Measurements from ENCODE around the gene CREG2. TPM values are rescaled to one million over a fixed set of nuclear protein-coding genes. Genes with fewer than 3 reads are reported as not detected.

CREG2 gene
- total and polyA plus RNA-seq, 2 experiments from 2014 or later, result 1.7 to 2.6 TPM

GRCh38 chr2:101427743-101428142, 40.4 kb upstream of the CREG2 start:
- DNase-seq (ENCODE audit: low spot score), result no peak
- H3K79me2 ChIP-seq (replicated peaks; ENCODE audit: insufficient read depth), result no peaks in the 10 kb centered on the region

More at GRCh38 chr2:101427743-101428142, 40.4 kb upstream of the CREG2 start:
- H3F3A ChIP-seq (replicated peaks; ENCODE audit: low read depth), result no peaks in the 10 kb centered on the region
- Mint-ChIP-seq H3K9me3 (no peaks in the 10 kb centered on the region), H3K27ac (no peak overlapping the region), H3K27me3 (ENCODE audit: insufficient read depth, low read depth, poor library complexity) (peaks cover 4% of the 10 kb centered on the region), H3K4me1 (no peaks in the 10 kb centered on the region; the same call in 2 of the 3 replicates), H3K36me3 (ENCODE audit: low read depth) (no peaks in the 10 kb centered on the region), H3K4me3 (no peak overlapping the region)
- no peak overlapping the region for H2AFZ ChIP-seq
- no peaks in the 10 kb centered on the region for H3K4me1 ChIP-seq (ENCODE audit: insufficient read depth)
- no peaks in the 10 kb centered on the region for H4K20me1 ChIP-seq (replicated peaks; ENCODE audit: insufficient read depth)
- no peak overlapping the region for H3K4me3 ChIP-seq
- H3K27ac ChIP-seq (ENCODE audit: low read depth), result no peak overlapping the region
- TF ChIP-seq EZH2phosphoT487 (IDR thresholded peaks at IDR 0.05; ENCODE audit: unreplicated experiment) (no peak), ZNF114 (CRISPR knock-in tag; IDR thresholded peaks at IDR 0.05) (no peak), ETS1 (IDR thresholded peaks at IDR 0.05) (no peak), CREB1 (CRISPR knock-in tag; IDR thresholded peaks at IDR 0.05; ENCODE audit: low read depth) (no peak), REST (IDR thresholded peaks at IDR 0.05; ENCODE audit: unreplicated experiment) (no peak), ZNF331 (CRISPR knock-in tag; IDR thresholded peaks at IDR 0.05; ENCODE audit: low read depth) (no peak), ZNF462 (CRISPR knock-in tag; IDR thresholded peaks at IDR 0.05) (no peak), POLR2AphosphoS5 (IDR thresholded peaks at IDR 0.05; ENCODE audit: low read depth) (no peak)
- H3K36me3 ChIP-seq (ENCODE audit: insufficient read depth), result no peaks in the 10 kb centered on the region; the same call in 1 of the 2 replicates
- no peak overlapping the region for H3K4me2 ChIP-seq
- H3K27me3 ChIP-seq (ENCODE audit: insufficient read depth), result no peaks in the 10 kb centered on the region
- H3K9me2 ChIP-seq (ENCODE audit: insufficient read depth), result 0 out of 2 replicates have a peak, but pooled peaks cover 4% of the 10 kb centered on the region
- ATAC-seq, result no peak

Data from GM23338 (cell line).